Peyer's patch (tissue), 4 donors: ENCODE measurements around the gene EMP1.

ENCODE experiments used
- POLR2A ChIP-seq, 2 donors: fragments of 450-650 bp; IDR thresholded peaks; one replicate each; pipeline ENCODE4 v1.5.1; 2017; ENCODE audit warnings: antibody characterized with exemption in 2 of 2, mild to moderate bottlenecking in 2 of 2, moderate library complexity in 2 of 2
- TF ChIP-seq, protein P1 (sequence below), 6 experiments: fragments of 450-650 bp in 4 of 6; fragments of 200-600 bp in 2 of 6; sonication (generic) in 1 of 6; IDR thresholded peaks; one replicate each; pipeline ENCODE4 v1.5.1; 2017 to 2019; ENCODE audit warnings: antibody characterized with exemption in 6 of 6, mild to moderate bottlenecking in 3 of 6, moderate library complexity in 1 of 6

- TF ChIP-seq, protein P1, sequence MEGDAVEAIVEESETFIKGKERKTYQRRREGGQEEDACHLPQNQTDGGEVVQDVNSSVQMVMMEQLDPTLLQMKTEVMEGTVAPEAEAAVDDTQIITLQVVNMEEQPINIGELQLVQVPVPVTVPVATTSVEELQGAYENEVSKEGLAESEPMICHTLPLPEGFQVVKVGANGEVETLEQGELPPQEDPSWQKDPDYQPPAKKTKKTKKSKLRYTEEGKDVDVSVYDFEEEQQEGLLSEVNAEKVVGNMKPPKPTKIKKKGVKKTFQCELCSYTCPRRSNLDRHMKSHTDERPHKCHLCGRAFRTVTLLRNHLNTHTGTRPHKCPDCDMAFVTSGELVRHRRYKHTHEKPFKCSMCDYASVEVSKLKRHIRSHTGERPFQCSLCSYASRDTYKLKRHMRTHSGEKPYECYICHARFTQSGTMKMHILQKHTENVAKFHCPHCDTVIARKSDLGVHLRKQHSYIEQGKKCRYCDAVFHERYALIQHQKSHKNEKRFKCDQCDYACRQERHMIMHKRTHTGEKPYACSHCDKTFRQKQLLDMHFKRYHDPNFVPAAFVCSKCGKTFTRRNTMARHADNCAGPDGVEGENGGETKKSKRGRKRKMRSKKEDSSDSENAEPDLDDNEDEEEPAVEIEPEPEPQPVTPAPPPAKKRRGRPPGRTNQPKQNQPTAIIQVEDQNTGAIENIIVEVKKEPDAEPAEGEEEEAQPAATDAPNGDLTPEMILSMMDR (IDR thresholded peaks at IDR 0.05), result no peak
- no peak for TF ChIP-seq POLR2A (IDR thresholded peaks at IDR 0.05)
Observed at GRCh38 chr12:13152756-13153155, 43.8 kb upstream of the EMP1 start.
